ENCODE measurements around the gene ARIH2. TPM values are rescaled to one million over a fixed set of nuclear protein-coding genes. Genes with fewer than 3 reads are reported as not detected.

ARIH2 gene
- total RNA-seq, 1 experiment from 2014 or later, result 77.0 TPM

DNA sequence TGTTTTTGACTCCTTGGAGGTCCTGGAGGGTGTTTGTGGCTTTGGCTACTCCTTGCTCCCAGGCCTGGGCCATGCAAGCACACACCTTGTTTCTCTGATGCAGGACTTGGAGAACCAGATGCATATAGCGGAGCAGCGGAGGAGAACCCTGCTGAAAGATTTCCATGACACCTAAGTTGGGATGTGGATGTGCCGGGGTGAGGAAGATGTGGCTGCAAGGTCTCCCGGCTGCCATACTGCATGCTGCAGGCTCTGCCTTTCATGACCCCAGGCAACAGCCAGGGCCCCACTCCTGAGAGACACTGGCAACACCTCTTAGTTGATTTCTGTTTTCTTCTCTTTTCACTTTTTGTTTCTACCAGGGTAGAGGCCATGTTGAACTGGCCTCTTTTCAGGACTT, 64.5 kb downstream of the ARIH2 start:
- ChIA-PET POLR2A (no interaction called here), CTCF (no interaction called here)
- Histone ChIP-seq H3K9me3 (ENCODE audit: control insufficient read depth, insufficient read depth, low read depth, low read length) (no peaks in the 10 kb centered on the region), H3K27me3 (ENCODE audit: control insufficient read depth, insufficient read depth, low read length) (no peaks in the 10 kb centered on the region), H3K36me3 (ENCODE audit: control insufficient read depth, insufficient read depth, low read length) (peaks cover 8% of the 10 kb centered on the region), H3K4me3 (ENCODE audit: low read depth in 2 of 2, low read length in 2 of 2) (no peak overlapping the region), H3K27ac (ENCODE audit: low read length) (no peak overlapping the region), H3K4me1 (ENCODE audit: control insufficient read depth, insufficient read depth, low read length) (no peaks in the 10 kb centered on the region)
- TF ChIP-seq, protein P1, sequence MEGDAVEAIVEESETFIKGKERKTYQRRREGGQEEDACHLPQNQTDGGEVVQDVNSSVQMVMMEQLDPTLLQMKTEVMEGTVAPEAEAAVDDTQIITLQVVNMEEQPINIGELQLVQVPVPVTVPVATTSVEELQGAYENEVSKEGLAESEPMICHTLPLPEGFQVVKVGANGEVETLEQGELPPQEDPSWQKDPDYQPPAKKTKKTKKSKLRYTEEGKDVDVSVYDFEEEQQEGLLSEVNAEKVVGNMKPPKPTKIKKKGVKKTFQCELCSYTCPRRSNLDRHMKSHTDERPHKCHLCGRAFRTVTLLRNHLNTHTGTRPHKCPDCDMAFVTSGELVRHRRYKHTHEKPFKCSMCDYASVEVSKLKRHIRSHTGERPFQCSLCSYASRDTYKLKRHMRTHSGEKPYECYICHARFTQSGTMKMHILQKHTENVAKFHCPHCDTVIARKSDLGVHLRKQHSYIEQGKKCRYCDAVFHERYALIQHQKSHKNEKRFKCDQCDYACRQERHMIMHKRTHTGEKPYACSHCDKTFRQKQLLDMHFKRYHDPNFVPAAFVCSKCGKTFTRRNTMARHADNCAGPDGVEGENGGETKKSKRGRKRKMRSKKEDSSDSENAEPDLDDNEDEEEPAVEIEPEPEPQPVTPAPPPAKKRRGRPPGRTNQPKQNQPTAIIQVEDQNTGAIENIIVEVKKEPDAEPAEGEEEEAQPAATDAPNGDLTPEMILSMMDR (IDR thresholded peaks at IDR 0.05), result no peak
- TF ChIP-seq, protein P2, sequence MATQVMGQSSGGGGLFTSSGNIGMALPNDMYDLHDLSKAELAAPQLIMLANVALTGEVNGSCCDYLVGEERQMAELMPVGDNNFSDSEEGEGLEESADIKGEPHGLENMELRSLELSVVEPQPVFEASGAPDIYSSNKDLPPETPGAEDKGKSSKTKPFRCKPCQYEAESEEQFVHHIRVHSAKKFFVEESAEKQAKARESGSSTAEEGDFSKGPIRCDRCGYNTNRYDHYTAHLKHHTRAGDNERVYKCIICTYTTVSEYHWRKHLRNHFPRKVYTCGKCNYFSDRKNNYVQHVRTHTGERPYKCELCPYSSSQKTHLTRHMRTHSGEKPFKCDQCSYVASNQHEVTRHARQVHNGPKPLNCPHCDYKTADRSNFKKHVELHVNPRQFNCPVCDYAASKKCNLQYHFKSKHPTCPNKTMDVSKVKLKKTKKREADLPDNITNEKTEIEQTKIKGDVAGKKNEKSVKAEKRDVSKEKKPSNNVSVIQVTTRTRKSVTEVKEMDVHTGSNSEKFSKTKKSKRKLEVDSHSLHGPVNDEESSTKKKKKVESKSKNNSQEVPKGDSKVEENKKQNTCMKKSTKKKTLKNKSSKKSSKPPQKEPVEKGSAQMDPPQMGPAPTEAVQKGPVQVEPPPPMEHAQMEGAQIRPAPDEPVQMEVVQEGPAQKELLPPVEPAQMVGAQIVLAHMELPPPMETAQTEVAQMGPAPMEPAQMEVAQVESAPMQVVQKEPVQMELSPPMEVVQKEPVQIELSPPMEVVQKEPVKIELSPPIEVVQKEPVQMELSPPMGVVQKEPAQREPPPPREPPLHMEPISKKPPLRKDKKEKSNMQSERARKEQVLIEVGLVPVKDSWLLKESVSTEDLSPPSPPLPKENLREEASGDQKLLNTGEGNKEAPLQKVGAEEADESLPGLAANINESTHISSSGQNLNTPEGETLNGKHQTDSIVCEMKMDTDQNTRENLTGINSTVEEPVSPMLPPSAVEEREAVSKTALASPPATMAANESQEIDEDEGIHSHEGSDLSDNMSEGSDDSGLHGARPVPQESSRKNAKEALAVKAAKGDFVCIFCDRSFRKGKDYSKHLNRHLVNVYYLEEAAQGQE (IDR thresholded peaks at IDR 0.05; ENCODE audit: insufficient read depth in 1 of 2, low read depth in 2 of 2, low read length in 1 of 2), result no peak
- TF ChIP-seq SIN3A (IDR thresholded peaks at IDR 0.05; ENCODE audit: borderline replicate concordance, insufficient read depth, low read depth, low read length) (no peak), POLR2AphosphoS5 (IDR thresholded peaks at IDR 0.05; ENCODE audit: low read depth, low read length) (no peak), TCF7L2 (IDR thresholded peaks at IDR 0.05; ENCODE audit: low read depth, low read length) (no peak)
- intact Hi-C loops (cut with micrococcal nuclease; ENCODE audit: unreplicated experiment), result no loop called here
- no TSS peak for BruUV-seq (replicated peaks)
- no peak for DNase-seq (ENCODE audit: low read depth, low spot score)
- no peak for ATAC-seq
- in situ Hi-C loops (cut with HindIII; ENCODE audit: low pct_unique_long_range_greater_than_20kb, low sequenced_read_pairs), result no loop called here

DNA sequence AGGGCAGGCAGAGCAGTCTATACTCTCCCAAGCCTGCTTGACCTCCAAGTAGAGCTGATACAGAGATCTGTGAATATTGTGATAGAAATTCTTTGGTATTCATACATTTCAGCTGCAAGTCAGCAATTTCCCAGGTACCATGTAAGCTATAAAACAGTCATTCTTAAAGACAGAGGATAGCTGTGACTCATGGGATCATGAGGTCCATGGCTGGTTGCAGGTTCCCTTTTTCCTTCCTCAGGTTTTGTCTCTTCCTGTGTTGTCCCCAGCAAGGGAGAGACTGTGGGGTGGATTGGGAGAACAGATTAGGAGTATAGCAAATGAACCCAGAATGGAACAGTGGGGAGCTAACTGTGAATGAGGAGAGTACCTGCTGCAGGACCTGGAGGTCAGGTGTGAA, 66.0 kb downstream of the ARIH2 start:
- H3K27ac ChIP-seq (ENCODE audit: low read length), result no peak overlapping the region
- POLR2A ChIA-PET, result no interaction called here
- no TSS peak for BruUV-seq (replicated peaks)
- ATAC-seq, result no peak
- H3K4me1 ChIP-seq (ENCODE audit: control insufficient read depth, insufficient read depth, low read length), result peaks cover 7% of the 10 kb centered on the region
- no peak overlapping the region for H3K4me3 ChIP-seq (ENCODE audit: low read depth in 2 of 2, low read length in 2 of 2)
- H3K36me3 ChIP-seq (ENCODE audit: control insufficient read depth, insufficient read depth, low read length), result peaks cover 8% of the 10 kb centered on the region
- intact Hi-C loops (cut with micrococcal nuclease; ENCODE audit: unreplicated experiment) (no loop called here), in situ Hi-C loops (cut with HindIII; ENCODE audit: low pct_unique_long_range_greater_than_20kb, low sequenced_read_pairs) (no loop called here)
- CTCF ChIA-PET, result no interaction called here
- TF ChIP-seq, protein P2 (IDR thresholded peaks at IDR 0.05; ENCODE audit: insufficient read depth in 1 of 2, low read depth in 2 of 2, low read length in 1 of 2), result no peak
- TF ChIP-seq TCF7L2 (IDR thresholded peaks at IDR 0.05; ENCODE audit: low read depth, low read length) (no peak), SIN3A (IDR thresholded peaks at IDR 0.05; ENCODE audit: borderline replicate concordance, insufficient read depth, low read depth, low read length) (no peak), POLR2AphosphoS5 (IDR thresholded peaks at IDR 0.05; ENCODE audit: low read depth, low read length) (no peak)
- TF ChIP-seq, protein P1 (IDR thresholded peaks at IDR 0.05), result no peak
- DNase-seq (ENCODE audit: low read depth, low spot score), result no peak
- H3K27me3 ChIP-seq (ENCODE audit: control insufficient read depth, insufficient read depth, low read length), result no peaks in the 10 kb centered on the region
- H3K9me3 ChIP-seq (ENCODE audit: control insufficient read depth, insufficient read depth, low read depth, low read length), result no peaks in the 10 kb centered on the region
